WTC11 (cell line): Measurements from ENCODE around the gene MAGI2. TPM values are rescaled to one million over a fixed set of nuclear protein-coding genes. Genes with fewer than 3 reads are reported as not detected.

Experiments
- ATAC-seq: fragments of 200-7000 bp; cut with Tn5 transposase; 2 replicates; pipeline ENCODE4 v1.10.0; 2021; ENCODE audit warnings: mild to moderate bottlenecking, moderate library complexity
- CTCF ChIA-PET: fragments of 300-600 bp; sonication (Branson Sonifier 250); formaldehyde crosslinking; loops from one replicate; lab custom pipeline; 2021; ENCODE audit warnings: antibody characterized with exemption; lab: Charles Lee
- POLR2A ChIA-PET: fragments of 350-600 bp; sonication (Branson Sonifier 250); formaldehyde crosslinking; loops from one replicate; lab custom pipeline; 2021; ENCODE audit warnings: antibody characterized with exemption; lab: Charles Lee
- DNase-seq: peaks from one replicate; pipeline ENCODE4 v3.0.0; 2021; ENCODE audit warnings: low spot score
- H3K27ac Mint-ChIP-seq: 2 replicates; pipeline ENCODE4 v1.8.0; 2021; ENCODE audit warnings: mixed read lengths
- H3K27me3 Mint-ChIP-seq: 2 replicates; pipeline ENCODE4 v1.8.0; 2021; ENCODE audit warnings: low read depth, mild to moderate bottlenecking, moderate library complexity, mixed read lengths
- H3K36me3 Mint-ChIP-seq: 2 replicates; pipeline ENCODE4 v1.8.0; 2021; ENCODE audit warnings: mixed read lengths
- H3K4me1 Mint-ChIP-seq: 2 replicates; pipeline ENCODE4 v1.8.0; 2022; ENCODE audit warnings: mixed read lengths
- H3K4me3 Mint-ChIP-seq: 2 replicates; pipeline ENCODE4 v1.8.0; 2021; ENCODE audit warnings: mild to moderate bottlenecking, moderate library complexity, mixed read lengths
- H3K9me3 Mint-ChIP-seq: 2 replicates; pipeline ENCODE4 v1.8.0; 2021; ENCODE audit warnings: mixed read lengths
- E2F1 ChIP-seq: sonication (generic); formaldehyde crosslinking; IDR thresholded peaks from 2 replicates; pipeline ENCODE4 v1.8.0; 2022; ENCODE audit warnings: mild to moderate bottlenecking, missing genetic modification reagents
- E2F4 ChIP-seq: sonication (generic); formaldehyde crosslinking; IDR thresholded peaks from 2 replicates; pipeline ENCODE4 v1.8.1; 2022; ENCODE audit warnings: low read depth, mild to moderate bottlenecking, moderate library complexity, missing genetic modification reagents, borderline replicate concordance
- EMX1 ChIP-seq: fragments of 250-450 bp; sonication (Bioruptor Pico); IDR thresholded peaks from 2 replicates; pipeline ENCODE4 v1.8.0; 2021; ENCODE audit warnings: mild to moderate bottlenecking
- IRF2 ChIP-seq: sonication (generic); formaldehyde crosslinking; IDR thresholded peaks from 2 replicates; pipeline ENCODE4 v1.8.0; 2022; ENCODE audit warnings: low read depth, missing genetic modification reagents, borderline replicate concordance
- NFATC4 ChIP-seq: fragments of 250-450 bp; sonication (Bioruptor Pico); IDR thresholded peaks from 2 replicates; pipeline ENCODE4 v1.9.0; 2021; ENCODE audit warnings: mild to moderate bottlenecking
- NR2C2 ChIP-seq: sonication (generic); formaldehyde crosslinking; IDR thresholded peaks from 2 replicates; pipeline ENCODE4 v1.8.0; 2022; ENCODE audit warnings: mild to moderate bottlenecking, missing genetic modification reagents
- PREB ChIP-seq: sonication (generic); formaldehyde crosslinking; IDR thresholded peaks from 2 replicates; pipeline ENCODE4 v1.8.1; 2022; ENCODE audit warnings: mild to moderate bottlenecking, missing genetic modification reagents, moderate library complexity, borderline replicate concordance
- PRRX2 ChIP-seq: fragments of 250-450 bp; sonication (Bioruptor Pico); IDR thresholded peaks from 2 replicates; pipeline ENCODE4 v1.8.0; 2021; ENCODE audit warnings: mild to moderate bottlenecking
- SP1 ChIP-seq: sonication (generic); formaldehyde crosslinking; conservative IDR thresholded peaks from 2 replicates; pipeline ENCODE4 v1.8.1; 2022; ENCODE audit warnings: missing genetic modification reagents
- ZBTB21 ChIP-seq: sonication (generic); formaldehyde crosslinking; IDR thresholded peaks from 2 replicates; pipeline ENCODE4 v1.8.1; 2023; ENCODE audit warnings: mild to moderate bottlenecking, missing genetic modification reagents, borderline replicate concordance
- ZNF138 ChIP-seq: sonication (generic); formaldehyde crosslinking; conservative IDR thresholded peaks from 2 replicates; pipeline ENCODE4 v1.8.1; 2022; ENCODE audit warnings: mild to moderate bottlenecking, moderate library complexity, missing genetic modification reagents
- ZNF317 ChIP-seq: sonication (generic); formaldehyde crosslinking; IDR thresholded peaks from 2 replicates; pipeline ENCODE4 v1.8.1; 2023; ENCODE audit warnings: low read depth, mild to moderate bottlenecking, moderate library complexity, missing genetic modification reagents, borderline replicate concordance
- ZNF425 ChIP-seq: fragments of 250-450 bp; sonication (Bioruptor Pico); conservative IDR thresholded peaks from 2 replicates; pipeline ENCODE4 v1.9.0; 2021; ENCODE audit warnings: mild to moderate bottlenecking
- total RNA-seq: library from RNA; stranded (reverse); gene quantifications from 3 replicates; pipeline ENCODE4 v1.2.3, GENCODE V29; 2021
- TF ChIP-seq, protein P1 (sequence below): sonication (generic); formaldehyde crosslinking; IDR thresholded peaks from 2 replicates; pipeline ENCODE4 v1.8.0; 2022; ENCODE audit warnings: missing genetic modification reagents
- TF ChIP-seq, protein P2 (sequence below): sonication (generic); formaldehyde crosslinking; conservative IDR thresholded peaks from 2 replicates; pipeline ENCODE4 v1.8.1; 2023; ENCODE audit warnings: mild to moderate bottlenecking, low read depth, missing genetic modification reagents, moderate library complexity

The MAGI2 gene
- total RNA-seq, 1 experiment from 2014 or later: 26.6 TPM

- DNase-seq (no peak), ATAC-seq (no peak)
- POLR2A ChIA-PET: no interaction called here
- no peaks in the 10 kb centered on the region for H3K27me3 Mint-ChIP-seq
- no peaks in the 10 kb centered on the region for H3K36me3 Mint-ChIP-seq
- no peak for TF ChIP-seq ZNF317 (CRISPR knock-in tag)
- TF ChIP-seq EMX1 (CRISPR knock-in tag): no peak
- no peak overlapping the region for H3K4me3 Mint-ChIP-seq
- no peaks in the 10 kb centered on the region for H3K9me3 Mint-ChIP-seq
- CTCF ChIA-PET: no interaction called here
- no peaks in the 10 kb centered on the region for H3K4me1 Mint-ChIP-seq
- no peak overlapping the region for H3K27ac Mint-ChIP-seq
These were observed 167.7 kb downstream of the MAGI2 start for GRCh38 chr7:79285756-79286155.

DNA sequence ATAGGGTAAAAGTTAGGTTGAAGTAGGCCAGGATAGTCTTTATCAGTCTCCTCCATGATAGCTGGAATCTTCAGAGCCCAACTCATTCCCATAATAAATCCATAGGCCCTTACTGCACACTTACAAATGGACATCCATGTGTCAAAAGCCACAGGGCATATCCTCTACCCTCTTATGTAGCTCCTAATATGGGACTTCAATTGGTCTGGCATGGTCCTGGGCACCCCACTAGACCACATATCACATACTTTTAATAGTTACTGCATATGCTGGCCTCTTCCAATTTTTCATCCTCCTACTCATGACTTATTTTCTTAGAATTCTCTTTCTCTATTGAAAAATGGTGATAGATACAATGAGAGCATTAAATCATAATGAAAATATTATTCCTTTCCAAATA lies 169.3 kb downstream of the MAGI2 start:
- ChIA-PET CTCF (no interaction called here), POLR2A (no interaction called here)
- Mint-ChIP-seq H3K36me3 (no peaks in the 10 kb centered on the region), H3K4me3 (no peak overlapping the region), H3K4me1 (no peaks in the 10 kb centered on the region), H3K27me3 (no peaks in the 10 kb centered on the region), H3K27ac (no peak overlapping the region), H3K9me3 (no peaks in the 10 kb centered on the region)
- no peak for ATAC-seq
- TF ChIP-seq E2F4 (CRISPR knock-in tag) (no peak), IRF2 (no peak), ZNF138 (CRISPR knock-in tag) (no peak), PREB (CRISPR knock-in tag) (no peak), ZBTB21 (CRISPR knock-in tag) (no peak), SP1 (no peak), ZNF425 (CRISPR knock-in tag) (no peak), NFATC4 (CRISPR knock-in tag) (no peak), NR2C2 (CRISPR knock-in tag) (no peak), PRRX2 (CRISPR knock-in tag) (no peak), E2F1 (CRISPR knock-in tag) (no peak)
- TF ChIP-seq, protein P1, sequence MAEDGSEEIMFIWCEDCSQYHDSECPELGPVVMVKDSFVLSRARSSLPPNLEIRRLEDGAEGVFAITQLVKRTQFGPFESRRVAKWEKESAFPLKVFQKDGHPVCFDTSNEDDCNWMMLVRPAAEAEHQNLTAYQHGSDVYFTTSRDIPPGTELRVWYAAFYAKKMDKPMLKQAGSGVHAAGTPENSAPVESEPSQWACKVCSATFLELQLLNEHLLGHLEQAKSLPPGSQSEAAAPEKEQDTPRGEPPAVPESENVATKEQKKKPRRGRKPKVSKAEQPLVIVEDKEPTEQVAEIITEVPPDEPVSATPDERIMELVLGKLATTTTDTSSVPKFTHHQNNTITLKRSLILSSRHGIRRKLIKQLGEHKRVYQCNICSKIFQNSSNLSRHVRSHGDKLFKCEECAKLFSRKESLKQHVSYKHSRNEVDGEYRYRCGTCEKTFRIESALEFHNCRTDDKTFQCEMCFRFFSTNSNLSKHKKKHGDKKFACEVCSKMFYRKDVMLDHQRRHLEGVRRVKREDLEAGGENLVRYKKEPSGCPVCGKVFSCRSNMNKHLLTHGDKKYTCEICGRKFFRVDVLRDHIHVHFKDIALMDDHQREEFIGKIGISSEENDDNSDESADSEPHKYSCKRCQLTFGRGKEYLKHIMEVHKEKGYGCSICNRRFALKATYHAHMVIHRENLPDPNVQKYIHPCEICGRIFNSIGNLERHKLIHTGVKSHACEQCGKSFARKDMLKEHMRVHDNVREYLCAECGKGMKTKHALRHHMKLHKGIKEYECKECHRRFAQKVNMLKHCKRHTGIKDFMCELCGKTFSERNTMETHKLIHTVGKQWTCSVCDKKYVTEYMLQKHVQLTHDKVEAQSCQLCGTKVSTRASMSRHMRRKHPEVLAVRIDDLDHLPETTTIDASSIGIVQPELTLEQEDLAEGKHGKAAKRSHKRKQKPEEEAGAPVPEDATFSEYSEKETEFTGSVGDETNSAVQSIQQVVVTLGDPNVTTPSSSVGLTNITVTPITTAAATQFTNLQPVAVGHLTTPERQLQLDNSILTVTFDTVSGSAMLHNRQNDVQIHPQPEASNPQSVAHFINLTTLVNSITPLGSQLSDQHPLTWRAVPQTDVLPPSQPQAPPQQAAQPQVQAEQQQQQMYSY: no peak
- TF ChIP-seq, protein P2, sequence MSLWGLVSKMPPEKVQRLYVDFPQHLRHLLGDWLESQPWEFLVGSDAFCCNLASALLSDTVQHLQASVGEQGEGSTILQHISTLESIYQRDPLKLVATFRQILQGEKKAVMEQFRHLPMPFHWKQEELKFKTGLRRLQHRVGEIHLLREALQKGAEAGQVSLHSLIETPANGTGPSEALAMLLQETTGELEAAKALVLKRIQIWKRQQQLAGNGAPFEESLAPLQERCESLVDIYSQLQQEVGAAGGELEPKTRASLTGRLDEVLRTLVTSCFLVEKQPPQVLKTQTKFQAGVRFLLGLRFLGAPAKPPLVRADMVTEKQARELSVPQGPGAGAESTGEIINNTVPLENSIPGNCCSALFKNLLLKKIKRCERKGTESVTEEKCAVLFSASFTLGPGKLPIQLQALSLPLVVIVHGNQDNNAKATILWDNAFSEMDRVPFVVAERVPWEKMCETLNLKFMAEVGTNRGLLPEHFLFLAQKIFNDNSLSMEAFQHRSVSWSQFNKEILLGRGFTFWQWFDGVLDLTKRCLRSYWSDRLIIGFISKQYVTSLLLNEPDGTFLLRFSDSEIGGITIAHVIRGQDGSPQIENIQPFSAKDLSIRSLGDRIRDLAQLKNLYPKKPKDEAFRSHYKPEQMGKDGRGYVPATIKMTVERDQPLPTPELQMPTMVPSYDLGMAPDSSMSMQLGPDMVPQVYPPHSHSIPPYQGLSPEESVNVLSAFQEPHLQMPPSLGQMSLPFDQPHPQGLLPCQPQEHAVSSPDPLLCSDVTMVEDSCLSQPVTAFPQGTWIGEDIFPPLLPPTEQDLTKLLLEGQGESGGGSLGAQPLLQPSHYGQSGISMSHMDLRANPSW (CRISPR knock-in tag): no peak
- DNase-seq: no peak
